ENCODE results near the gene GXYLT1. TPM values are rescaled to one million over a fixed set of nuclear protein-coding genes. Genes with fewer than 3 reads are reported as not detected.
"Not testable (repeated sequence)": the region's sequence is repeated elsewhere in the genome, so short reads cannot be mapped to it uniquely, and the experiment has no call there.

Gene GXYLT1
- total RNA-seq, 1 experiment from 2014 or later: 4.6 TPM

DNA sequence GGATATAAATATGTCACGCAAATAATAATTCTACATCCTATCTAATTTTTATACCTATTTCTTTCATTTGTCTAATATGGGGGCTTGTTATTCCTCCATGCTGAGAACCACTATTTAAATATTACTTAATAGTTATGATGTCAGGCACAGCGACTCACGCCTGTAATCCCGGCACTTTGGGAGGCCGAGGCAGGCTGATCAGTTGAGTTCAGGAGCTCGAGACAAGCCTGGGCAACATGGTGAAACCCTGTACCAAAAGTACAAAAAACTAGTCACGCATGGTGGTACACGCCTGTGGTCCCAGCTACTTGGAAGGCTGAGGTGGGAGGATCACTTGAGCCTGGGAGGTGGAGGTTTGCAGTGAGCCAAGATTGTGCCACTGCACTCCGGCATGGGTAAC is 45.2 kb downstream of the GXYLT1 start:
- DNase-seq (ENCODE audit: low spot score): no peak

DNA sequence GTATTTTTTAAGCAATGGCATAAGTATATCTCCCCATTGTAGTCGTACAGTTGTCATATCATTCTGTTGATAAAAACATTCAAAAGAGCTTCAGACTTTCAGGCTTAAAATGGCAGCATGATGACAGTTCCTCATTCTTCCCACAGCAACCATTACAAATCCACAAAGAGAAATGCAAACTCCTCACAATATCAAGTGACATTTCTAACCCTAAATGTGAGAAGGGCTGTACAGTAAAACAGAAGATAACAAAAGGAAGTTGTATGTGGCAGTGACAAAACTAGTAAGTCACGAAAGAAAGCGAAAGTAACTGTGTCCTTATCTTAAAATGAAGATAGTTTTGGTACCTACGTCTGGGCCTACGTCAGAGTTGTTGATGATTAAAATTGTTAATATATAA is 46.7 kb downstream of the GXYLT1 start:
- no peak for DNase-seq (ENCODE audit: low spot score)

DNA sequence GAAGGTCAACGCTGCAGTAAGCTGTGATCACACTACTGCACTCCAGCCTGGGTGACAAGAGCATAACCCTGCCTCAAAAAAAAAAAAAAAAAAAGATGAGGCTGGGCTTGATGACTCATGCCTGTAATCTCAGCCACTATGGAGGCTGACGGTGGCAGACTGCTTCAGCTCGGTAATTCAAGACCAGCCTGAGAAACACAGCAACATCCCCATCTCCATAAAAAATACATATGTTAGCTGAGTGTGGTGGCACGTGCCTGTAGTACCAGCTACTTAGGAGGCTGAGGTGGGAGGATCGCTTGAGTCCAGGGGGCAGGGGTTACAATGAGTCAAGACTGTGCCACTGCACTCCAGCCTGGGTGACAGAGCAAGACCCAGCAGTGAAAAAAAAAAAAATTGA is 50.4 kb downstream of the GXYLT1 start:
- no peak for DNase-seq (ENCODE audit: low spot score)

DNA sequence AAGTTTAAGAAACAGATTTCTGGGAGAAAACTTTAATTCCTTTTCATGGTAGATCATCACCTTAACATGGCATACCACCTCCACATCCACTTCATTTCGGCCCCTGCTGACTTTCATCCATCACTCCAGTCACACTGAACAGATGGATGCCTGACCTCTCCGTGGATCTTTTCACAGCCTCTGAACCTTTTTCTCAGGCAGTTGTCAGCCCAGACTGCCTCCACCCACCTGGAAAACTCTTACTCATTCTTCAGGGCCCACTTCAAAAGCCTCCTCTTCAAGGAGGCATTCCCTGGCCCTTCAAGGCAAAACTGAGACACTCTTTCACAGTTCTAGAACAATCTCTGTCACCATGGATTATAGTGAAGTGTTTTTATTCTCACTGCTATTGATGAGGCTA is 52.9 kb downstream of the GXYLT1 start:
- no peak for DNase-seq (ENCODE audit: low spot score)

DNA sequence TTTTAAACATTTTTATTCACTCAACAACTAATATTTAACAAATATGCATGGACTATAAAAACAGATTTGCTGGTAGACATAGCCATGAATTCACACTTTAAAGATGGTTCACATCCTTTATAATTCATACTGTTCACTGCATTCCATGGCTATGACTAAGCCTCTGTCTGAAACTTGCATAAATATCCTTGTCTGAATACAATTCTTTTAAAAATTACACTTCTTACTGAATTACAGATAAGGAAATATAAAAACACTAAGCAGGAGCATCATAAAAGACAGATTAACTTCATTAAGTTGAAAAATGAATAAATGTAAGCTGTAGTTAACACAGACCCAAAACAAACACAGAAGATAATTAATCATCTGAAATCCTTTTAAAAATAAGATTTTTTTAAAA is 53.8 kb downstream of the GXYLT1 start:
- no peak for DNase-seq (ENCODE audit: low spot score)

DNA sequence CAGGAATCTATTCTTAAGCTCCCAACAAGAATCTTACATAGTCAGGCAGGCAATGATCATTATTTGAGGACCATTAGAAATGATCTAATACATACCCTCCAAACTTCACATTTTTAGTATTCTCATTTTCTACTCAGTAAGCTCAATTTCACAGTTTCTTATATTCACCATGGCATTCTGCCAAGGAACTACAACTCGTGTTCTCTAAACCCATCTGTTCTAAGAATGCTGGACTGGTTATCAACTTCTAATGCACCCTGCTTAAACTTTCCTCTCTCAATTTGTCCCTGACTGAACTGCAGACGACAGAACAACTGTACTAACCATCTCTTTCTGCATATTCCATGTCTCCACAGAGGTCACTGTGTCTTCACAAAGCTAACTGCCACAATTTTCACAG is 58.6 kb downstream of the GXYLT1 start:
- DNase-seq (ENCODE audit: low spot score): no peak

GRCh38 chr12:42085594-42085993 is 59.1 kb downstream of the GXYLT1 start:
- no peak for DNase-seq (ENCODE audit: low spot score)

DNA sequence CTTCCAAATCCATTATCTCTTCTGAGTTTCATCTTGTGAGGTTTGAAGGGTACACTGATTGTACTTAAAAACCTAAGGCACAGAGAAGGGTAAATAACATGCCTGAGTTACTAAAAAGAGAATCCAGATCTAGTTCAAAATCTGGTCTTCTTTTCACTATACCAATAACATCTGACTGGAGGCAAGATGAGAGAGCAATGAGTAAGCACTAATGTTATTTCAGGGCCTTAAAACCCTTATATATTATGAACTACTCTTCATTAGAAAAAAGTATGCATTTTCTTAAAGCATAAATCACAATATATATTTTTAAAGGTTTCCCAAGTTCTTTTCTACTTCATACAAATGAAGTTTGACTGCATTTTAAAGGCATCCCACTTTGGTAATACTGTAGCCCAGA is 60.2 kb downstream of the GXYLT1 start:
- DNase-seq (ENCODE audit: low spot score): no peak

DNA sequence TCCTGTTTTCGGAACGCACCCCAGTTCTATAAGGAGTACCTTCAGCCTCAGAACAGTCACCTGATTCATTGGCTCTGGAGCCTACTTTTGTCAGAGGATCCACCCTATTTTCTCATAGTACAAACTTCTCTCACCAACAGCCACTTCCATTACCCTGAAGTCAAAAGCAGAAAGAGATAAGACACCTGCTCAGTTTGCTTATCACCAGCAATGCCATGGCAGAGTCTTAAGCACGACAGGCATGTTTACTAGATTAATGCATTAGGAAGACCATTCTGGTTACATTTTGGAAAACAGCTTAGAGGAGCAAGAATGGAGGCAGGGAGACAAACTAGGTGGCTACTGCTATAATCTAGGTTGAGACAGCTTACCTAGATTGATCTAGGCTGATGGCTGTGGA is 67.7 kb downstream of the GXYLT1 start:
- no peak for DNase-seq (ENCODE audit: low spot score)

DNA sequence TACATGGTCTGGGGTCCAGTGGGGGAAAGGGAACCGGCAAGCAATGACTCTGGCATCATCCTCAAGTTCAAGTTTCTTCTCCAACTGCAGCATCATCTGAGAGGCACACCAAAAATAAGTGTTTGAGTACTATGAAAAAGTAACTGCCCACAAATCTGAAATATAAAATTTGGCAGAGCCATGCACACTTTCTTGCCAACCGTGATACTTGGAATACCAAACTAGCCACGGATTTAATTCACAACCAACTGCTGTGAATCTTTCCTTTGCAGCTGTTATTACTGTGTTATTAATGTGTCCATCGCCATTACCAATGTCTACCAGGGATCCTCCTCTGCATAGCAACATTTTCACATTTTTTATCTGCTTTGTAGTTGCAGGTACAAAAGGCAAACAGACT is 74.6 kb downstream of the GXYLT1 start:
- DNase-seq (ENCODE audit: low spot score): no peak

DNA sequence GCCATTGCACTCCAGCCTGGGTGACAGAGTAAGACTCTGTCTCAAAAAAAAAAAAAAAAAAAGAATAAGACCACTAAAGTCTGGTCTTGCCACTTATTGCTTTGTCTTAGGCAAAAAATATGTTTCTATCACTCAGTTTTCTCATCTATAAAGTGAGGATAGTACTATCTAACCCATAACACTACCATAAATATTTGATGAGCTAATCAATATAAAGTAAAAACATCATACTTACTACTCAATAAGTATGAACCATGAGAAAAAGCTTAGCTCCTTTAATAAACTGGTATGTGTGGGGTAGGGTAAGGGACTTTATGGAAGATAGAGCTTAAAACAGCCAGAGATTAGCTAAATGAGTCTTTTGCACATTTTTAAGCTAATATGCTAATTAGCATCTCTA is 85.5 kb downstream of the GXYLT1 start:
- no peak for DNase-seq (ENCODE audit: low spot score)

DNA sequence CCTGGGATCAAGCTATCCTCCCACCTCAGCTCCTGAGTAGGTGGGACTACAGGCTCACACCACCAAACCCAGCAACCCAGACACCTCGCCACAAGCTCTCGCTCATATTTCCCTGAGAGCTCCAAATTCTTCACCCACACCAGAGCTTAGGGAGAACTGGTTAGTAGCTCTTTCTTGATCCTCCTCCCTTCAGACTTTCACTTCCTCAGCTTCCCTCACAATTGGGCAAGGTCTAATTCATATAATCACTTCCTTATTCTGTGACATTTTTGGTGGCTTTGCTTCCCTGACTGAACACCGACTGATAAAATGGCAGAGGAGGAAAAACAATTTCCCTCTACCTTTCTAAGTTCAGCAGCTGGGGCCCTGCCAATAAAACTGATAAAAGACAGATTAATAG is 88.5 kb downstream of the GXYLT1 start:
- no peak for DNase-seq (ENCODE audit: low spot score)

GRCh38 chr12:42053456-42053855 is 91.2 kb downstream of the GXYLT1 start:
- DNase-seq (ENCODE audit: low spot score): no peak

DNA sequence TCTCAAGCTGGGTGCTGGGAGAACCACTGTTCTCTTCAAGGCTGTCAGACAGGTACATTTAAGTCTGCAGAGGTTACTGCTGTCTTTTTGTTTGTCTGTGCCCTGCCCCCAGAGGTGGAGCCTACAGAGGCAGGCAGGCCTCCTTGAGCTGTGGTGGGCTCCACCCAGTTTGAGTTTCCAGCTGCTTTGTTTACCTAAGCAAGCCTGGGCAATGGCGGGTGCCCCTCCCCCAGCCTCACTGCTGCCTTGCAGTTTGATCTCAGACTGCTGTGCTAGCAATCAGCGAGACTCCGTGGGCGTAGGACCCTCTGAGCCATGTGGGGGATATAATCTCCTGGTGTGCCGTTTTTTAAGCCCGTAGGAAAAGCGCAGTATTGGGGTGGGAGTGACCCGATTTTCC is 95.7 kb downstream of the GXYLT1 start:
- not testable (repeated sequence) for DNase-seq (ENCODE audit: low spot score)

GRCh38 chr12:42039577-42039976 is 105.1 kb downstream of the GXYLT1 start:
- DNase-seq (ENCODE audit: low spot score): no peak

- DNase-seq (ENCODE audit: low spot score): no peak
Measured at GRCh38 chr12:42039176-42039575, 105.5 kb downstream of the GXYLT1 start.

- DNase-seq (ENCODE audit: low spot score): no peak
Measured at GRCh38 chr12:42031847-42032564, 112.7 kb downstream of the GXYLT1 start.

Other genes starting within 250 kb of the GXYLT1 start
- 6.8 and 11.1 TPM in 2 replicates for gene YAF2, start 93.4 kb upstream of the GXYLT1 start, total RNA-seq (2014; rRNA removed; shearing (Covaris generic))
- 12.7 and 23.1 TPM in 2 replicates for gene ZCRB1, start 181.2 kb upstream of the GXYLT1 start, total RNA-seq (2014; rRNA removed; shearing (Covaris generic))
- 45.1 and 47.3 TPM in 2 replicates for gene PPHLN1, start 181.3 kb upstream of the GXYLT1 start, total RNA-seq (2014; rRNA removed; shearing (Covaris generic))